Measurements from ENCODE around the gene AVEN. TPM values are rescaled to one million over a fixed set of nuclear protein-coding genes. Genes with fewer than 3 reads are reported as not detected.

The AVEN gene
- total and polyA plus RNA-seq, 2 of the 8 experiments (the other 6 are each of a cell fraction or from before 2014, with no cell fraction given): 5.5 to 17.0 TPM

DNA sequence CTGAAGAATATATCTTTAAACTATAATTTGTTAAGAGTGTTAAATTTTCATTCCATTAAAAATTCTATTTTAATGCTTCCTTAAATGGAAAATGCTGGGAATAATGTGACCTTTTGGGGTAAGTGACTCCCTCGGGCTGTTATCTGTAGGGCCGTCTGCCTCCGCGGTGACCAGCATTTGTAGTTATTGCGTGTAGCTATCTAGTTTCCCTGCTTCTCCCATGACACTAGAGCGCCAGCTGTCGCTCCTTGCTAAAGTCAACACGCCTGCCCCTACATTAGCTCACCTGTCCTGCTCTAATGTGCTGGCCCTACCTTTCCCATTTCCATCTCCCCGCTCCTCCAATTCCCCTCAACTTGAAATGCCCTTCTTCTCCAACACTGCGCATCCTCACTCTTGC is 83.1 kb downstream of the AVEN start:
- Histone ChIP-seq H2BK5ac (ENCODE audit: low read depth, low read length) (no peak overlapping the region), H2BK12ac (ENCODE audit: low read depth, low read length) (no peak overlapping the region), H3K79me2 (ENCODE audit: control insufficient read depth in 1 of 2, insufficient read depth in 2 of 2, low read length in 2 of 2) (no peaks in the 10 kb centered on the region), H2AFZ (ENCODE audit: low read length) (no peak overlapping the region), H3K14ac (ENCODE audit: insufficient read length) (no peak overlapping the region), H4K5ac (ENCODE audit: insufficient read length, low read depth, low read length) (no peak overlapping the region), H3K4me3 (ENCODE audit: extremely low read depth in 1 of 4, insufficient read depth in 2 of 4, low read depth in 3 of 4, low read length in 4 of 4) (no peak overlapping the region), H3K23me2 (ENCODE audit: low read depth, low read length) (no peaks in the 10 kb centered on the region), H4K91ac (replicated peaks; ENCODE audit: insufficient read length, low read length) (no peak overlapping the region), H3K27ac (ENCODE audit: low read depth, low read length) (no peak overlapping the region), H3K9ac (replicated peaks in 1 of 4; ENCODE audit: extremely low read depth in 1 of 4, low read depth in 3 of 4, low read length in 3 of 4) (no peak overlapping the region), H2AK5ac (ENCODE audit: low read depth, low read length) (no peak overlapping the region), H3K56ac (replicated peaks; ENCODE audit: insufficient read length, low read depth, low read length) (no peak overlapping the region), H4K8ac (ENCODE audit: extremely low read depth, insufficient read depth, low read length) (no peak overlapping the region), H2BK20ac (ENCODE audit: low read length) (no peak overlapping the region), H3K4me2 (ENCODE audit: insufficient read depth in 1 of 2, low read depth in 2 of 2, low read length in 2 of 2) (no peak overlapping the region), H3K23ac (ENCODE audit: insufficient read length) (no peak overlapping the region), H4K20me1 (replicated peaks in 1 of 2; ENCODE audit: control insufficient read depth in 1 of 2, insufficient read depth in 2 of 2, low read length in 2 of 2) (no peaks in the 10 kb centered on the region), H2BK120ac (replicated peaks; ENCODE audit: low read depth, low read length) (no peak overlapping the region), H3K79me1 (ENCODE audit: low read depth, low read length) (no peaks in the 10 kb centered on the region), H3K4me1 (replicated peaks in 1 of 4; ENCODE audit: control insufficient read depth in 3 of 4, insufficient read depth in 4 of 4, low read length in 3 of 4) (no peaks in the 10 kb centered on the region; a peak in 1 of 7 replicates), H3K9me3 (ENCODE audit: insufficient read depth in 2 of 2, low read depth in 1 of 2, low read length in 1 of 2) (no peaks in the 10 kb centered on the region), H3K18ac (ENCODE audit: extremely low read depth, low read length) (no peak overlapping the region), H2BK15ac (ENCODE audit: low read length) (no peak overlapping the region), H3K36me3 (ENCODE audit: control insufficient read depth in 2 of 4, insufficient read depth in 4 of 4, low read length in 3 of 4) (no peaks in the 10 kb centered on the region), H3K27me3 (replicated peaks in 1 of 4; ENCODE audit: control insufficient read depth in 3 of 4, extremely low read depth in 1 of 4, insufficient read depth in 3 of 4, low read length in 3 of 4) (no peaks in the 10 kb centered on the region), H3K4ac (replicated peaks; ENCODE audit: insufficient read length, low read depth, low read length) (no peak overlapping the region)
- ChIA-PET POLR2A (ENCODE audit: partially characterized antibody) (no interaction called here), CTCF (ENCODE audit: partially characterized antibody) (no interaction called here)
- TF ChIP-seq FOSL1 (IDR thresholded peaks at IDR 0.05; ENCODE audit: insufficient read depth, low read depth, low read length) (no peak), RAD21 (IDR thresholded peaks at IDR 0.05 in 1 of 2, conservative IDR thresholded peaks at IDR 0.05 in 1 of 2; ENCODE audit: low read depth in 2 of 2, low read length in 2 of 2) (peak; percentile 3 to 9; a peak in 2 of 4 replicates)
- WGBS, 2 experiments (ENCODE audit: extremely low coverage in 1 of 2, insufficient coverage in 1 of 2, insufficient read length in 1 of 2, insufficient replicate concordance in 2 of 2, low coverage in 1 of 2, low lambda C conversion rate in 2 of 2, missing lambda C conversion rate in 1 of 2): 82% methylated on average over 10 of the region's 10 CpGs; no CpG with 5 or more reads in 1 of the 2 experiments
- no peak for DNase-seq (ENCODE audit: low read depth in 1 of 2, low spot score in 2 of 2)
- FAIRE-seq: no peak

Data from H1 (cell line).